Renal cortex interstitium (tissue), 11 donors: ENCODE results near the gene IGF1. TPM values are rescaled to one million over a fixed set of nuclear protein-coding genes. Genes with fewer than 3 reads are reported as not detected.
"Not testable (repeated sequence)": the region's sequence is repeated elsewhere in the genome, so short reads cannot be mapped to it uniquely, and the experiment has no call there.

Source experiments
- DNase-seq, 11 donors: peaks; one replicate each; pipeline ENCODE4 v3.0.0-alpha.2; 2013; ENCODE audit warnings: low read depth in 9 of 11, low spot score in 4 of 11; ENCODE audit errors: extremely low read depth in 1 of 11
- polyA plus RNA-seq, 3 donors: library from polyadenylated mRNA; unstranded; fragments of 120-200 nt; gene quantifications; one replicate each; pipeline ENCODE4 v1.2.1, GENCODE V29; 2013; ENCODE audit not compliant: insufficient read length in 3 of 3

The IGF1 gene
- polyA plus RNA-seq, 3 donors = 3.0 to 12.3 (median 9.1) TPM

GRCh38 chr12:102472496-102472895 is 7.9 kb downstream of the IGF1 start:
- DNase-seq = no peak

GRCh38 chr12:102471556-102471955 is 8.8 kb downstream of the IGF1 start:
- DNase-seq = no peak

GRCh38 chr12:102470945-102471344 is 9.4 kb downstream of the IGF1 start:
- no peak for DNase-seq

GRCh38 chr12:102468261-102468915 is 12.0 kb downstream of the IGF1 start:
- DNase-seq = no peak

GRCh38 chr12:102465762-102466560 is 14.4 kb downstream of the IGF1 start:
- DNase-seq = no peak

GRCh38 chr12:102463659-102464249 is 16.6 kb downstream of the IGF1 start:
- DNase-seq = no peak

GRCh38 chr12:102462795-102463465 is 17.4 kb downstream of the IGF1 start:
- no peak for DNase-seq

- no peak for DNase-seq
Measured at GRCh38 chr12:102462386-102462785, 18.0 kb downstream of the IGF1 start.

- DNase-seq = no peak
Measured at GRCh38 chr12:102461501-102461900, 18.9 kb downstream of the IGF1 start.

- no peak for DNase-seq
Measured at GRCh38 chr12:102459314-102459713, 21.0 kb downstream of the IGF1 start.

- no peak for DNase-seq
Measured at GRCh38 chr12:102454808-102455760, 25.3 kb downstream of the IGF1 start.

- no peak for DNase-seq
Measured at GRCh38 chr12:102454330-102454729, 26.0 kb downstream of the IGF1 start.

GRCh38 chr12:102452605-102453004 is 27.8 kb downstream of the IGF1 start:
- DNase-seq = no peak

GRCh38 chr12:102449018-102449417 is 31.3 kb downstream of the IGF1 start:
- DNase-seq = not testable (repeated sequence)

- DNase-seq = not testable (repeated sequence)
Measured at GRCh38 chr12:102447426-102447825, 32.9 kb downstream of the IGF1 start.

GRCh38 chr12:102444707-102445106 is 35.7 kb downstream of the IGF1 start:
- no peak for DNase-seq

- no peak for DNase-seq
Measured at GRCh38 chr12:102444093-102444492, 36.3 kb downstream of the IGF1 start.

GRCh38 chr12:102441077-102441596 is 39.2 kb downstream of the IGF1 start:
- DNase-seq = no peak
